ENCODE data around the gene PRDM7. TPM values are rescaled to one million over a fixed set of nuclear protein-coding genes. Genes with fewer than 3 reads are reported as not detected.
"Not testable (repeated sequence)": the region's sequence is repeated elsewhere in the genome, so short reads cannot be mapped to it uniquely, and the experiment has no call there.

The PRDM7 gene
- not detected for total RNA-seq

GRCh38 chr16:90077240-90077756 is at the start of gene PRDM7:
TSS of gene PRDM7 (minus strand) at chr16:90077331. CDS start at chr16:90075910, 1,421 bp downstream.
- peak; percentile 91 for DNase-seq

- not testable (repeated sequence) for DNase-seq
Observed at GRCh38 chr16:90121846-90122245, 44.7 kb upstream of the PRDM7 start.

DNA sequence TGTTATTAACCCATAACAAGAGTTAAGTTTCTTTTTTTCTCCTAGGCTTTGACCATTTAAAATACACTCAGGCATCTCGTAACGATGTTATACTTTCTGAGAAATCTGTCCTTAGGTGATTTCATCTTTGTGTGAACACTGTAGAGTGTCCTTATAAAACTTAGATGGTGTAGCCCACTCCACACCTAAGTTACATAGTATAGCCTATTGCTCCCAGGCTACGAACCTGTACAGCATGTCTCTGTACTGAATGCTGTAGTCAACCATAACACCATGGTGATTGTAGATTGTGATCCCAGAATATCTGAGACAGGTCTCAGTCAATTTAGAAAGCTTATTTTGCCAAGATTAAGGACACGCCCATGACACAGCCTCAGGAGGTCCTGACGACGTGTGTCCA is 30.5 kb upstream of the PRDM7 start:
- DNase-seq = not testable (repeated sequence)

- DNase-seq = not testable (repeated sequence)
Observed at GRCh38 chr16:90107060-90107459, 29.9 kb upstream of the PRDM7 start.

- DNase-seq = peak; percentile 23
Observed at GRCh38 chr16:90106271-90106670, 29.1 kb upstream of the PRDM7 start.

GRCh38 chr16:90104725-90105124 is 27.6 kb upstream of the PRDM7 start:
- not testable (repeated sequence) for DNase-seq

GRCh38 chr16:90102086-90102884 is 25.2 kb upstream of the PRDM7 start:
- DNase-seq = not testable (repeated sequence)

- DNase-seq = not testable (repeated sequence)
Observed at GRCh38 chr16:90101332-90101731, 24.2 kb upstream of the PRDM7 start.

DNA sequence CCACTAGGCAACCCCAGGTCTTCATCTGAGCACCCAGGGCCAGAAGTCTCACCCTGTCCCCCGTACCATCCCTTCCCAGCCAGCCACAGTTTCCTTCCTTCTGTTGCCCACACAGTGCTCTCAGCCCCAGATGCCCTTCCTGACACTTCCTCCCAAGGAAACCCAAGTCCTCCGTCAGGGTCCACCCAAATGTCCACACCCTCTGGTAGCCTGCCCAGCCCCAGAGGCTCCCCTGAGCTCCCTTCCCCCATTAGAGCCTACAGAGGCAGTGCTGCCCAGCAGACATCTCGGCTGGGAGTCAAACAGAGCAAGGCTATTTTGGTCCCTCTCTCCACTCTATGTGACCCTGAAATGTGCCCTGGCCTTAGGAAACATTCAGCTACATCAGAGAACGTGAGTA is 23.7 kb upstream of the PRDM7 start:
- DNase-seq = not testable (repeated sequence)

- not testable (repeated sequence) for DNase-seq
Observed at GRCh38 chr16:90100229-90100628, 23.1 kb upstream of the PRDM7 start.

- DNase-seq = not testable (repeated sequence)
Observed at GRCh38 chr16:90098936-90099335, 21.8 kb upstream of the PRDM7 start.

- DNase-seq = not testable (repeated sequence)
Observed at GRCh38 chr16:90097010-90097684, 20.0 kb upstream of the PRDM7 start.

- not testable (repeated sequence) for DNase-seq
Observed at GRCh38 chr16:90094791-90095190, 17.7 kb upstream of the PRDM7 start.

- not testable (repeated sequence) for DNase-seq
Observed at GRCh38 chr16:90094296-90094695, 17.2 kb upstream of the PRDM7 start.

GRCh38 chr16:90093799-90094198 is 16.7 kb upstream of the PRDM7 start:
- DNase-seq = not testable (repeated sequence)

DNA sequence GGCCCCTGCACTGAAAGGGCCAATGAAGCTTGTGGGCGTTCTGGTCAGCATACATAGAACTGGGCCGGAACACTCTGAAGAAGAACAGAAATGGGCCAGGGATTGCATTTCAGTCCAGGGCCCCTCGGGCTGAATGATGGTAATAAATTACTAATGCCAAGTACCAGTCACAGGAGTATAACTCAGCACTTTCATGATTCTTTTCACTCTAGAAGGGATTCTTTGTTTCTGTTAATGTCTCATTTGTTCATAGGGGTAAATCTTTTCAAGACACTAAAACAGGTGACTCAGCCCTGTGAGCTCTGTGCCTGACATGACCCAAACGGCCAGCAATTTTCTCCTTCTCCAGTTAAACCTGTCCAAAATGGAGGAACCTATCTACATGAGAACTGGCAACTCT is 15.7 kb upstream of the PRDM7 start:
- not testable (repeated sequence) for DNase-seq

- no peak for DNase-seq
Observed at GRCh38 chr16:90084215-90084950, 7.3 kb upstream of the PRDM7 start.

DNA sequence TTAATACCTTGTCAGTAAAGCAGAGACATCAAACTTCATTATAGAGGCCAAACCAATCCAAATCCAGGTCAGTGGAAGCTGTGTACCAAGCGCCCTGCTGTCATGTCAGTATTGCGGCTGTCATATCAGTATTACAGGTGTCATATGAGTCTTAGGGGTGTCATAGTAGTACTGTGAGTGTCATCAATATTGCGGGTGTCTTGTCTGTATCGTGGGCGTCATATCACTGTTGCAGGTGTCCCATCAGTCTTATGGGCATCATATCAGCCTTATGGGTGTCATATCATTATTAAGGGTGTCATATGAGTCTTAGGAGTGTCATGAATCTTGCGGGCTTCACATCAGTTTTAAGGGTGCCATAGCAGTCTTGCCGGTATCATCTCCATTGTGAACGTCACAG is 6.0 kb upstream of the PRDM7 start:
- no peak for DNase-seq

DNA sequence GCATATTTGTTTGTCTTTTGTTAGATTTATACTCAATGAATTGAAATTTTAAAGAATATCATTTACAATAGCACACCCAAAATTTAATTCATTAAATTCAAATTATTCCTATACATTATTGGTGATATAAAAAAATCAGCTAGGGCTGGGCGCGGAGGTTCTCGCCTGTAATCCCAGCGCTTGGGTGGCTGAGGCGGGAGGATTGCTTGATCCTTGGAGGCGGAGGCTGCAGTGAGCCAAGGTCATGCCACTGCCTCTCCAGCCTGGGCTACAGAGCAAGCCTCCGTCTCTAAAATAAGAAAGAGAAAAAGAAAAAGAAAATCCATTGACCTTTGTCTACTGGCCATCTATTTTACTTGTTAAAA is 4.5 kb upstream of the PRDM7 start:
- DNase-seq = no peak

GRCh38 chr16:90078579-90078895 is 1.4 kb upstream of the PRDM7 start:
- no peak for DNase-seq

DNA sequence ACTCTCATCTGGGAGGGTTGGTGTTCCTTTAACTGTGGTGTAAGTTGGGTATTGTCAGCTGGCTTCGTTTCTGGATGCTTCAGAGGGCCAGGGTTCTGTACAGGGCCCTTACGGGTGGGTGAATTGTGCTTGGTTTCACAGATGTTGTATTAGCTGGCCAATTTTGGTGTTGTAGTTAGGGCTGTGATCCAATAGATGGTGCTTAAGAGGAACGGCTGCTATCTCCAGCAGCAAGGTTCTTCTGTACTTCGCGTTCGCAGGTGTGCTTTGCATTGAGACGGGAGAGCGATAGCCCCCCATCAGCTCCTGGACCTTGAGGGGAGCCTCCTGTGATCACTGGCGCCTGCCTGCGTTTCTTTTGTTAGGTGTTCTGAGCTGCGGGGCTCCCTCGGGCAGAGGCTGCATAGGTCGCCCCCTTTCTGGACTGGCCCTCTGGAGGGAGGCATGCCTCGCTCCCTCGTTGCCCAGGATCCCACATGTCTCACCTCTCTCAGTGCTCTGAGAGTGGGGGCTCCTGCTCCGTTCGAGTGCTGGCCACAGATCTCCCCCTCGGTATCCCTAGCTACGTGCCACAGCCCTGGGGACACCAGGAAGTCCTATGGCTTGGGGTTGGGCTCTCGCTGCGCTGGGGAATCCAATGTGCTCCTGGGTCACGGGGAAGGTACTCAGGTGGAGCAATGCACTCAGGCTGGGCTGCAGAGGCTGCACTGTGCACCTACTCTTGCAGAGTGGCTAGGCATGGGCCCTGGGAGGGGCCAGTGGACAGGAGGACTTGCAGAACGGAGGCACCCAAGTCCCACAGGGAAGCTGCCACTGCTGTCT is 837 bp upstream of the PRDM7 start:
- DNase-seq = peak; percentile 15

DNA sequence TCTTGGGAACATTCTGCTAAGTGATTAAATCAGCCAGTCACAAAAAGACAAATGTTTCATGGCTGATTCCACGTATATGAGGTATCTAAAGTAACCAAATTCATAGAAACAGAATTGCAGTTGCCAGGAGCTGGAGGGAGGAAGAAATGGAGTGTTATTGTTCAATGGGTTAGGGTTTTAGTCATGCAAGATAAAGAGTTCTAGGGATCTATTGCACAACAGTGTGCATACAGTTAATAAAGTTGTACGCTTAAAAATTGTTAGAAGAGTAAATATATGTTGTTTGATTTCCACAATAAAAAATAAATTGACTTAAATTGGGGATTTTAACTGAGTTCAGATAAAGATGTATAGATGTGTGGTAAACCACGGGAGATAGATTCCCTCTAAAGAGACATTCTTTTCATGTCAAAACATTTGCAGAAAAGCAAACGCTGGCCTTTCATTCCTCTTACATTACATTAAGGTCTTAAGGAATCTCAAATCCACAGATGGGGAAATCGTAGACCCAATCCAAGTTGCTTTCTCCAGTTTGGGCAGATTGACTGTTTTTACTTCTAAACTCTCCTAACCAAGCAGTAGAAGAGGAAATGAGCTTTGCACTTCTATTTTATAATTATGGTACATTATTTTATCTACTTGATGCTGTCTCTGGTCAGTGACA is 4.6 kb downstream of the PRDM7 start:
- DNase-seq = no peak
